Measurements from ENCODE around the gene TBCC.

The TBCC gene

GRCh38 chr6:42745640-42746462, at the start of gene TBCC:
TBCC (minus strand) TSS chr6:42746103; CDS start chr6:42746073, 30 bp downstream.
- peak; percentile 97 for DNase-seq (ENCODE audit: low spot score)

DNA sequence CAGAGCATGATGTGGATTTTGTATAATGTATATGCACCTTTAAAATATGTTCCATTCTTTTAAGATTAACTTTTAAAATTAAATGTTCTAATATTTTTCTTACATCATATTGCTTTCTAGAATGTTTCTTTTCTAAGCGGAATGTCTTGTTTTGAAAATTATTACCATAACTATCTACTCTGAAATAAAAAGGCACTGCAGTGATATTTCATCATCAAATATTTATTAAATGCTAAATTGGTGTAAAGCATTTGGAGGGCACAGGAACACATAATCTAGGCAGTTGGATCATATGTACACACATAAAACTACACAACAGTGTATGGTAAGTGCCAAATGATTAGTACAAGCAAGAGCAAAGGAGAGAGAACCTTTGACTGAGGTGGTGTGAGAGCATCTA, 49.7 kb upstream of the TBCC start:
- DNase-seq (ENCODE audit: low spot score), result no peak

GRCh38 chr6:42791706-42792320, 45.9 kb upstream of the TBCC start:
- DNase-seq (ENCODE audit: low spot score), result no peak

- DNase-seq (ENCODE audit: low spot score), result no peak
Measured at GRCh38 chr6:42790549-42791181, 44.8 kb upstream of the TBCC start.

DNA sequence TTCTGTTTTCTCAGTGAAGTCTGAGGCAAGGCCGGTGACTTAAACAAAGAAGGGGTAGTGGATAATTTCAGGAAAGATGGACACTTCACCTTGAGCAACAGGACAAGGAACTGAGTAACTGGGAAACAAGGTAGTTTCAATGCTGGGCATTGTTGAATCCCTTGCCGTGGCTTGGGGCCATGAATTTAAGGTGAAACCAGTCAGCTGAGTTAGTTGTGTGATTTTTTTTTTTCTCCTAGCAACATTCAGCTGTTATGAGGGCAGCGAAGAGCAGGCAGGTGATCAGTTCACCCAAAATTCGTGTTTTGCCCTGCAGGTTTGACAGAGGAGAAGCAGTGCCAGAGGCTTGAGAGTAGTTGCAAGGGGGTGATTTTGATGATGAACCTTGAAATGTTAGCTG, 42.8 kb upstream of the TBCC start:
- no peak for DNase-seq (ENCODE audit: low spot score)

DNA sequence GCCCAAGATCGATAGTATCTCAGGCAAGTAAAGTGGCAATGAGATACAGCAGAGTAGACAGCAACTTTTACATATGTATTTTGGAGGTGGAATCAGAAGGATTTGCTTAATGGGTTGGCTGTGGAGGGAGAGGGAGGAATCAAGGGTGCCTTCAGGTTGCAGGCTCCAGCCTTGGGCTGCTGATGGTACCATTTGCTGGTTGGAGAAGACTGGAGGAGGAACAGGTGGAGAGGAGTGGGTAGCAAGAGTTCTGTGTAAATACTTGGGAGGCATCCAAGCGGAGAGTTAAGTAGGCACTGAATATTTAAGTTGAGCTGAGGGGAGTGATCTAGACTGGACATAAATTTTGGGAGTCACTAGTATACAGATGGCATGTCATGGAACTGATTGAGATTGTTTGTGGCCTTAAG, 41.2 kb upstream of the TBCC start:
- no peak for DNase-seq (ENCODE audit: low spot score)

- DNase-seq (ENCODE audit: low spot score), result no peak
Measured at GRCh38 chr6:42786525-42786985, 40.7 kb upstream of the TBCC start.

- DNase-seq (ENCODE audit: low spot score), result no peak
Measured at GRCh38 chr6:42784717-42785498, 39.0 kb upstream of the TBCC start.

DNA sequence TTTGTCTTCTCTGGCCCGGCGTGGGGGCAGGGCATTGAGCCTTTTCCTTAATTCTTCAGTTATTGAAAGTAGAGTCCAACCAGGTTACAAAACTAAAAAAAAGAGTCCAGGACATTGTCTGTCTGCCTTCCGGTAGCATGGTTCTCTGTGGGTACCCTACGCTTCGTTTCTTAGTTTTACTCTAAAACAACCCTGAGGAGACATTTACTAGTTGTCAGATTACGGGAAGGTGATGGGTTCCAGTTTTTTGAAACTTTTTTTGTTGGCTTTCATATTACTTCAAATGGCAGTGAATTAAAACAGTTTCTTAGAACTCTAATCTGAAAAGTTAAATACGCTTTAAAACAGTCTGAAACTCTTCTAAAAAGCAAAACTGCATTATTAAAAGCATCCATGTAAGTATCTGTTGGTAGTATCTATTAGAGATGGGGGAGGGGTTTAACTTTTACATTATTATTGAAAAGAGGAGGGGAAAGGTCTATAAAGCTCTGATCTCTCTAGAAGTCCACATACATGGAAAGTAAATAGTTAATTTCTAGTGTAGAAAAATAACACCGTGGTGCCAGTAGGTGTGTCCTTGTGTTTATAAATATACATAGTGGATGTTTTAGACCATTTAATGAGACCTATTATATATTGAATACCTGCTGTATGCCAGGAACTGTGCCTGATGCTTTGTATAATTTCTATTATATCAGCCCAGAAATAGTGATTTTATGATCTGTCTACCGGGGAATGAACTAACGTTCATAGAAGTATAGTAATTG, 38.2 kb upstream of the TBCC start:
- peak; percentile 37 for DNase-seq (ENCODE audit: low spot score)

GRCh38 chr6:42783177-42783875, 37.4 kb upstream of the TBCC start:
- peak; percentile 83 for DNase-seq (ENCODE audit: low spot score)

DNA sequence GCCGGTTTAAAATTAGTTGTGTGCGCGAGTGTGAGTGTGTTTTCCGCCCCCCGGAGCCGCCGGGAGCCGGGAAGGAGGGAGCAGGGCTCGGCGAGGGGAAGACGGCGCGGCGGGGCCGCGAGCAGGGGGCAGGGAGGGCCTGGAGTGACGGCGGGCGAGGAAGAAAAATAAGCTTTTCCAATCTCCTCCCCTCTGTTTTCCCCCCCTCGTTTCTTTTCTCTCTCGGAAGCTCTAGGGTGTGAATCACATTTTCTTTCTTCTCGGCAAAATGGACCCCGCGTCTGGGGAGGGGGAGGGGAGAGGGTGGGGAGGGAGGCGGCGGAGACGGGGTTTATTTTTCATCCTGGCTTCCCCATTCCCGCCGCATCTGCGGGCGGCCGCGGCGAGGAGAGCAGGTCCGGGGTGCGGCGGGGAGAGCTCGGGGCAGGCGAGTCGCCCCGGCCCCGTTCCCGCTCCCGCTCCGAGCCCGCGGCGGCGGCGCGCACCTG, 36.8 kb upstream of the TBCC start:
- peak; percentile 84 for DNase-seq (ENCODE audit: low spot score)

- peak; percentile 80 for DNase-seq (ENCODE audit: low spot score)
Measured at GRCh38 chr6:42781796-42782688, 36.1 kb upstream of the TBCC start, which contains the start of gene BICRAL. BICRAL (plus strand) TSS chr6:42782052; CDS start chr6:42822023, 39,971 bp downstream.

GRCh38 chr6:42781546-42781795, 35.6 kb upstream of the TBCC start:
- DNase-seq (ENCODE audit: low spot score), result no peak

- DNase-seq (ENCODE audit: low spot score), result no peak
Measured at GRCh38 chr6:42779521-42779920, 33.6 kb upstream of the TBCC start.

GRCh38 chr6:42778122-42778521, 32.2 kb upstream of the TBCC start:
- no peak for DNase-seq (ENCODE audit: low spot score)

GRCh38 chr6:42777126-42777822, 31.4 kb upstream of the TBCC start:
- DNase-seq (ENCODE audit: low spot score), result no peak

DNA sequence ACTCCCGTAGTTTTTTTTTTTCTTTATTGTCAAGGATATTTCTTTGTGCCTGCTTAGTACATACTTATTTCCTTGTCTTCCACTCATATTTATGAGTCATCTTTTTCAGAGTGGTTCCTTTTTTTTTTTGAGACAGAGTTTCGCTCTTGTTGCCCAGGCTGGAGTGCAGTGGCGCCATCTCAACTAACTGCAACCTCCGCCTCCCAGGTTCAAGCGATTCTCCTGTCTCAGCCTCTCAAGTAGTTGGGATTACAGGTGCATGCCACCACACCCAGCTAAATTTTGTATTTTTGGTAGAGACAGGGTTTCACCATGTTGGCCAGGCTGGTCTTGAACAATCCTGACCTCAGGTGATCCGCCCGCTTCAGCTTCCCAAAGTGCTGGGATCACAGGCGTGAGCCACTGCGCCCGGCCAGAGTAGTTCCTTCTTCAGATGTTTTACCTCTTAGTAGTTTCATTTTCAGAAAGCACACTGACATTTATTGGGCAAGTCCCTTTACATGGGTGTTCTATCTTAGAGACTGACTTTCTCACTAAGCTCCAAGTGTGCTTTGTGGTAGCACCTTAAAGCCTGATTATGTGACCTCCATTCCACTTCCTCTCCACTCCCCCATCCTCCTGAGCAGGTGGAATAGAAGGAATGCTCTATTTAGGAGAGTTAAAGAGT, 29.1 kb upstream of the TBCC start:
- peak; percentile 68 for DNase-seq (ENCODE audit: low spot score)

DNA sequence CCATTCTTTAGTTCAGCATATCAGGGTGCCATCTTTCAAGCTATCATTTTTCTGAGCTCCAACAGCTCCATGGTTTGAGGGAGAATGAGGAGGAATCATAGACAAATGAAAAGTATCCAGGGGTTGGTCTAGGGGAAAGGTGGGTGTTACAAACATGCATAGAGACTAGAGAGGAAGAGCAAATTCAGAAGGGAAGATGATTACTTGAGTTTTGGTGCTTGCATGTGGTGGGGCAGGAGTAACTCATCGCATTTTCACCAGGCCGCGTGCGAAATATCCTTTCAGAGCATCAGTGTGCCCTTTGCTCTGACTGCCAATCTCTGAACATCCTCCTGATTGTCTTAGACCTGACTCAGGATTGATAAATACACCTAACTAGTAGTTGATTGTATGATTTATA, 28.3 kb upstream of the TBCC start:
- peak; percentile 52 for DNase-seq (ENCODE audit: low spot score)

DNA sequence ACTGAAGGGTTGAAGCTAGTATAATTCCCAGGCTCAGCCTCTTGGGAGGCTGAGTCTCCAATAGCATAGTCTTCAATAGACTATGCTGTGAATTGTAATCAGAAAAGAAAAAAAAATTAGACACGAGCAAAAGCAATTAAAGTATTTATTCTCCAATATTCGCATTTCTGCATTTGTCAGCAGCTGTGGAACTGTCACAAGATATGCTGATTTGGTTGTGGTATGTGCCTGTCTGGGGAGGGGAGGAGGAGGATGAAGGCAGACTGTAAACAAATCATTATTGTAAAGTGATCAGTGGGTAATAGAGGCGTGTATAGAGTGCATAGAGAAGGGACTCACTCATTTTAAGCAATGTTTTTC, 25.8 kb upstream of the TBCC start:
- DNase-seq (ENCODE audit: low spot score), result peak; percentile 74
